Lower leg skin (tissue), 3 donors: ENCODE measurements around the gene MIER3.

Experiments used
- POLR2A ChIP-seq, 2 donors: fragments of 450-650 bp; IDR thresholded peaks; one replicate each; pipeline ENCODE4 v1.6.1; 2016 to 2017; ENCODE audit warnings: antibody characterized with exemption in 2 of 2, mild to moderate bottlenecking in 1 of 2, moderate library complexity in 1 of 2
- TF ChIP-seq, protein P1 (sequence below), 3 donors: fragments of 450-650 bp; IDR thresholded peaks; one replicate each; pipeline ENCODE4 v1.5.1; 2016; ENCODE audit warnings: antibody characterized with exemption in 3 of 3, mild to moderate bottlenecking in 3 of 3, moderate library complexity in 2 of 3

DNA sequence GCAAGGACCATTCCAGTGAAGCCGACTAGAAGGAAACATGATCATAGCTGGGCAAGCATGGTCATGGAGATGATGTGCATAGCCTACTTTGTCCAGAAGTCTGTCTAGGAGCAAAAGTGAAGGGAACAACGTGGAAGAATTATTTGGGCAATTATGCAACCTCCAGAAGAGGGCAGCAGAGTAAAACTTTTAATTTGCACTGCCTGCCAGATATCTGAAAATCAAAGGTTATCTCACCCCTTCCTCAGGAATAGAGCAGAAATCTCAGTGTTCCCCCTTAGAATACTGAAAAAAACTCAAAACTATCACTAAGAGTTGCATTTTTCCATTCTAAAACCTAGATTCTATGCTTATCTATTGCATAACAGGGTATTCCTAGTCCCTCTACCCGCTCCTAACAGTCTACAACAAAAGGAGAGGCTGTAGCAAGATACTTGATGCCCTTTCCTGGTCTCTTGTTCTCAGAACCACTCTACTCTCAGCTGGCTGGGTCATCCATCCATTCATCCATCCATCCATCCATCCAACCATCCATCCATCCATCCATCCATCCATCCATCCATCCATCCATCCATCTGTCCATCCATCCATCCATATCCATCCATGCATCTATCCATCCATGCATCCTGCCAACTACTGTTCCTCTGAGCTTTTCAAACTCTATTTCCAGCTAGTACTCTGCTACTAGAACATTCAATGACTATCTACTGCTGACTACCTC, 50.9 kb downstream of the MIER3 start:
- TF ChIP-seq, protein P1, sequence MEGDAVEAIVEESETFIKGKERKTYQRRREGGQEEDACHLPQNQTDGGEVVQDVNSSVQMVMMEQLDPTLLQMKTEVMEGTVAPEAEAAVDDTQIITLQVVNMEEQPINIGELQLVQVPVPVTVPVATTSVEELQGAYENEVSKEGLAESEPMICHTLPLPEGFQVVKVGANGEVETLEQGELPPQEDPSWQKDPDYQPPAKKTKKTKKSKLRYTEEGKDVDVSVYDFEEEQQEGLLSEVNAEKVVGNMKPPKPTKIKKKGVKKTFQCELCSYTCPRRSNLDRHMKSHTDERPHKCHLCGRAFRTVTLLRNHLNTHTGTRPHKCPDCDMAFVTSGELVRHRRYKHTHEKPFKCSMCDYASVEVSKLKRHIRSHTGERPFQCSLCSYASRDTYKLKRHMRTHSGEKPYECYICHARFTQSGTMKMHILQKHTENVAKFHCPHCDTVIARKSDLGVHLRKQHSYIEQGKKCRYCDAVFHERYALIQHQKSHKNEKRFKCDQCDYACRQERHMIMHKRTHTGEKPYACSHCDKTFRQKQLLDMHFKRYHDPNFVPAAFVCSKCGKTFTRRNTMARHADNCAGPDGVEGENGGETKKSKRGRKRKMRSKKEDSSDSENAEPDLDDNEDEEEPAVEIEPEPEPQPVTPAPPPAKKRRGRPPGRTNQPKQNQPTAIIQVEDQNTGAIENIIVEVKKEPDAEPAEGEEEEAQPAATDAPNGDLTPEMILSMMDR (IDR thresholded peaks at IDR 0.05): no peak
- TF ChIP-seq POLR2A (IDR thresholded peaks at IDR 0.05): no peak
